Type B pancreatic cell (in vitro differentiated cells): ENCODE data around the gene COPRS. TPM values are rescaled to one million over a fixed set of nuclear protein-coding genes. Genes with fewer than 3 reads are reported as not detected.

Experiments
- DNase-seq: peaks from one replicate; pipeline ENCODE4 v3.0.0; 2021; ENCODE audit warnings: mixed read lengths; ENCODE audit not compliant: unreplicated experiment; ENCODE audit errors: extremely low spot score
- H3K27ac Mint-ChIP-seq: 2 replicates; pipeline ENCODE4 v1.8.0; 2021; ENCODE audit warnings: mild to moderate bottlenecking, mixed read lengths
- H3K27me3 Mint-ChIP-seq: 2 replicates; pipeline ENCODE4 v1.8.0; 2021; ENCODE audit warnings: mixed read lengths
- H3K36me3 Mint-ChIP-seq: 2 replicates; pipeline ENCODE4 v1.8.0; 2021; ENCODE audit warnings: mixed read lengths
- H3K4me1 Mint-ChIP-seq: one replicate; pipeline ENCODE4 v1.8.0; 2021; ENCODE audit warnings: mixed read lengths; ENCODE audit not compliant: unreplicated experiment
- H3K4me3 Mint-ChIP-seq: 2 replicates; pipeline ENCODE4 v1.8.0; 2021; ENCODE audit warnings: mild to moderate bottlenecking, mixed read lengths
- H3K9me3 Mint-ChIP-seq: 2 replicates; pipeline ENCODE4 v1.8.0; 2021; ENCODE audit warnings: mixed read lengths
- total RNA-seq: library from RNA; stranded (reverse); gene quantifications from 2 replicates; pipeline ENCODE4 v1.2.1, GENCODE V29; 2021; ENCODE audit warnings: low replicate concordance
- TF ChIP-seq, protein P1 (sequence below): fragments of 200-600 bp; sonication (generic); conservative IDR thresholded peaks from 2 replicates; pipeline ENCODE4 v1.5.0; 2021; ENCODE audit warnings: antibody characterized with exemption, mild to moderate bottlenecking

The COPRS gene
- total RNA-seq, 1 donor from 2014 or later, result 46.0 TPM

- Mint-ChIP-seq H3K36me3 (peaks cover 19% of the 10 kb centered on the region), H3K9me3 (no peaks in the 10 kb centered on the region), H3K27ac (no peak overlapping the region), H3K4me1 (no peaks in the 10 kb centered on the region), H3K27me3 (no peaks in the 10 kb centered on the region), H3K4me3 (no peak overlapping the region)
- no peak for DNase-seq
- TF ChIP-seq, protein P1, sequence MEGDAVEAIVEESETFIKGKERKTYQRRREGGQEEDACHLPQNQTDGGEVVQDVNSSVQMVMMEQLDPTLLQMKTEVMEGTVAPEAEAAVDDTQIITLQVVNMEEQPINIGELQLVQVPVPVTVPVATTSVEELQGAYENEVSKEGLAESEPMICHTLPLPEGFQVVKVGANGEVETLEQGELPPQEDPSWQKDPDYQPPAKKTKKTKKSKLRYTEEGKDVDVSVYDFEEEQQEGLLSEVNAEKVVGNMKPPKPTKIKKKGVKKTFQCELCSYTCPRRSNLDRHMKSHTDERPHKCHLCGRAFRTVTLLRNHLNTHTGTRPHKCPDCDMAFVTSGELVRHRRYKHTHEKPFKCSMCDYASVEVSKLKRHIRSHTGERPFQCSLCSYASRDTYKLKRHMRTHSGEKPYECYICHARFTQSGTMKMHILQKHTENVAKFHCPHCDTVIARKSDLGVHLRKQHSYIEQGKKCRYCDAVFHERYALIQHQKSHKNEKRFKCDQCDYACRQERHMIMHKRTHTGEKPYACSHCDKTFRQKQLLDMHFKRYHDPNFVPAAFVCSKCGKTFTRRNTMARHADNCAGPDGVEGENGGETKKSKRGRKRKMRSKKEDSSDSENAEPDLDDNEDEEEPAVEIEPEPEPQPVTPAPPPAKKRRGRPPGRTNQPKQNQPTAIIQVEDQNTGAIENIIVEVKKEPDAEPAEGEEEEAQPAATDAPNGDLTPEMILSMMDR, result no peak
Observed at GRCh38 chr17:31877911-31878702, 19.1 kb upstream of the COPRS start.

DNA sequence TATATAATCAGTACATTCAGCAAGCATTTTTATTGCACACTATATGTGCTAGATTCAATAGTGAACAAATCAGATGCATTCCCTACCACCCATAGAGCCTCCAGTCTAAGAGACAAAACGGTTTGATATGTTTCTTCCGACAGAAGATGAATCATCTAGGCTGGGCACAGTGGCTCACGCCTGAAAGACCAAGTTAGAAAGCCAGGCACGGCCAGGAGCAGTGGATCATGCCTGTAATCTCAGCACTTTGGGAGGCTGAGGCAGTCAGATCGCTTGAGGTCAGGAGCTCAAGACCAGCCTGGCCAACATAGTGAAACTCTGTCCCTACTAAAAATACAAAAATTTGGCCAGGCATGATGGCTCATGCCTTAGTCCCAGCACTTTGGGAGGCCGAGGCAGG, 18.3 kb upstream of the COPRS start:
- Mint-ChIP-seq H3K27ac (no peak overlapping the region), H3K4me1 (no peaks in the 10 kb centered on the region), H3K36me3 (peaks cover 19% of the 10 kb centered on the region), H3K27me3 (no peaks in the 10 kb centered on the region), H3K9me3 (no peaks in the 10 kb centered on the region), H3K4me3 (no peak overlapping the region)
- TF ChIP-seq, protein P1, result no peak
- no peak for DNase-seq

GRCh38 chr17:31875081-31875480, 16.0 kb upstream of the COPRS start:
- Mint-ChIP-seq H3K9me3 (no peaks in the 10 kb centered on the region), H3K27me3 (no peaks in the 10 kb centered on the region), H3K36me3 (peaks cover 20% of the 10 kb centered on the region), H3K27ac (no peak overlapping the region), H3K4me3 (no peak overlapping the region), H3K4me1 (no peaks in the 10 kb centered on the region)
- no peak for DNase-seq
- TF ChIP-seq, protein P1, result no peak

GRCh38 chr17:31869797-31870568, 10.9 kb upstream of the COPRS start:
- DNase-seq, result no peak
- Mint-ChIP-seq H3K27me3 (no peaks in the 10 kb centered on the region), H3K4me1 (no peaks in the 10 kb centered on the region), H3K36me3 (peaks cover 12% of the 10 kb centered on the region), H3K4me3 (no peak overlapping the region), H3K27ac (no peak overlapping the region), H3K9me3 (no peaks in the 10 kb centered on the region)
- TF ChIP-seq, protein P1, result no peak

- Mint-ChIP-seq H3K36me3 (peaks cover 10% of the 10 kb centered on the region), H3K27ac (no peak overlapping the region), H3K4me3 (no peak overlapping the region), H3K4me1 (no peaks in the 10 kb centered on the region), H3K9me3 (no peaks in the 10 kb centered on the region), H3K27me3 (no peaks in the 10 kb centered on the region)
- TF ChIP-seq, protein P1, result no peak
- no peak for DNase-seq
Observed at GRCh38 chr17:31869031-31869430, 10.0 kb upstream of the COPRS start.
